A673 (cell line): ENCODE measurements around the gene PRRG1. TPM values are rescaled to one million over a fixed set of nuclear protein-coding genes. Genes with fewer than 3 reads are reported as not detected.

Experiments used
- BruUV-seq: library from RNA; stranded (reverse); fragments of 400-500 nt; replicated peaks from 2 replicates; lab custom pipeline; 2021; lab: Mats Ljungman, UMichigan
- CTCF ChIA-PET: fragments of 300-600 bp; sonication (Branson Sonifier 250); formaldehyde crosslinking; loops from one replicate; lab custom pipeline; 2022; ENCODE audit warnings: antibody characterized with exemption; lab: Charles Lee
- POLR2A ChIA-PET: fragments of 300-600 bp; sonication (Branson Sonifier 250); formaldehyde crosslinking; loops from one replicate; lab custom pipeline; 2022; ENCODE audit warnings: antibody characterized with exemption; ENCODE audit not compliant: low non-redundant PET; lab: Charles Lee
- DNase-seq: peaks from one replicate; pipeline ENCODE4 v3.0.0-alpha.2; 2015; ENCODE audit warnings: low spot score
- H3K27ac ChIP-seq: fragments of 200-600 bp; sonication (generic); 2 replicates; pipeline ENCODE4 v1.5.1; 2016; ENCODE audit warnings: mixed run types, low read depth, mild to moderate bottlenecking, mixed read lengths, antibody characterized with exemption, low read length; ENCODE audit not compliant: poor library complexity, severe bottlenecking
- H3K27me3 ChIP-seq: fragments of 200-600 bp; sonication (generic); replicated peaks from 2 replicates; pipeline ENCODE4 v1.6.1; 2017; ENCODE audit warnings: mixed run types, low read depth, mild to moderate bottlenecking, mixed read lengths, antibody characterized with exemption, low read length; ENCODE audit not compliant: insufficient read depth, poor library complexity
- H3K36me3 ChIP-seq: fragments of 200-600 bp; sonication (generic); 2 replicates; pipeline ENCODE4 v1.6.1; 2016; ENCODE audit warnings: mixed run types, mild to moderate bottlenecking, mixed read lengths, antibody characterized with exemption, low read length; ENCODE audit not compliant: insufficient read depth, poor library complexity, severe bottlenecking
- H3K4me1 ChIP-seq: fragments of 200-600 bp; sonication (generic); 2 replicates; pipeline ENCODE4 v1.6.1; 2017; ENCODE audit warnings: mixed run types, mild to moderate bottlenecking, mixed read lengths, antibody characterized with exemption, low read length; ENCODE audit not compliant: insufficient read depth, poor library complexity, severe bottlenecking
- H3K4me3 ChIP-seq: fragments of 200-600 bp; sonication (generic); 2 replicates; pipeline ENCODE4 v1.5.1; 2016; ENCODE audit warnings: low read depth, mixed run types, mild to moderate bottlenecking, mixed read lengths, low read length; ENCODE audit not compliant: poor library complexity, severe bottlenecking
- H3K9me3 ChIP-seq: fragments of 200-600 bp; sonication (generic); 2 replicates; pipeline ENCODE4 v1.6.1; 2016; ENCODE audit warnings: mixed run types, low read depth, mild to moderate bottlenecking, mixed read lengths, antibody characterized with exemption, low read length; ENCODE audit not compliant: poor library complexity, severe bottlenecking
- EZH2 ChIP-seq: fragments of 200-600 bp; sonication (generic); IDR thresholded peaks from 2 replicates; pipeline ENCODE4 v1.6.1; 2017; ENCODE audit warnings: borderline replicate concordance, low read depth, mild to moderate bottlenecking, mixed read lengths, antibody characterized with exemption, low read length; ENCODE audit not compliant: poor library complexity, severe bottlenecking
- intact Hi-C: fragments of 100-400 bp; cut with micrococcal nuclease; formaldehyde crosslinking; loops from one replicate; pipeline ENCODE4 v1.10.0; 2022; ENCODE audit not compliant: unreplicated experiment
- total RNA-seq: library from RNA; stranded (reverse); gene quantifications from 2 replicates; pipeline ENCODE4 v1.2.3, GENCODE V29; 2021
- TF ChIP-seq, protein P1 (sequence below): fragments of 300-800, 200-600 bp; sonication (generic); conservative IDR thresholded peaks from 2 replicates; pipeline ENCODE4 v1.5.1; 2017; ENCODE audit warnings: low read depth, mild to moderate bottlenecking, antibody characterized with exemption, low read length, moderate library complexity, mixed read lengths

Gene PRRG1
- total RNA-seq, 1 experiment from 2014 or later: 10.4 TPM

GRCh38 chrX:37330642-37331041 is 18.5 kb upstream of the PRRG1 start:
- BruUV-seq: no TSS peak
- Histone ChIP-seq H3K36me3 (no peaks in the 10 kb centered on the region), H3K27me3 (no peaks in the 10 kb centered on the region), H3K4me3 (no peak overlapping the region), H3K27ac (no peak overlapping the region), H3K9me3 (no peaks in the 10 kb centered on the region), H3K4me1 (no peaks in the 10 kb centered on the region)
- no peak for DNase-seq
- intact Hi-C loops: no loop called here
- ChIA-PET CTCF (no interaction called here), POLR2A (no interaction called here)
- no peak for TF ChIP-seq EZH2
- TF ChIP-seq, protein P1, sequence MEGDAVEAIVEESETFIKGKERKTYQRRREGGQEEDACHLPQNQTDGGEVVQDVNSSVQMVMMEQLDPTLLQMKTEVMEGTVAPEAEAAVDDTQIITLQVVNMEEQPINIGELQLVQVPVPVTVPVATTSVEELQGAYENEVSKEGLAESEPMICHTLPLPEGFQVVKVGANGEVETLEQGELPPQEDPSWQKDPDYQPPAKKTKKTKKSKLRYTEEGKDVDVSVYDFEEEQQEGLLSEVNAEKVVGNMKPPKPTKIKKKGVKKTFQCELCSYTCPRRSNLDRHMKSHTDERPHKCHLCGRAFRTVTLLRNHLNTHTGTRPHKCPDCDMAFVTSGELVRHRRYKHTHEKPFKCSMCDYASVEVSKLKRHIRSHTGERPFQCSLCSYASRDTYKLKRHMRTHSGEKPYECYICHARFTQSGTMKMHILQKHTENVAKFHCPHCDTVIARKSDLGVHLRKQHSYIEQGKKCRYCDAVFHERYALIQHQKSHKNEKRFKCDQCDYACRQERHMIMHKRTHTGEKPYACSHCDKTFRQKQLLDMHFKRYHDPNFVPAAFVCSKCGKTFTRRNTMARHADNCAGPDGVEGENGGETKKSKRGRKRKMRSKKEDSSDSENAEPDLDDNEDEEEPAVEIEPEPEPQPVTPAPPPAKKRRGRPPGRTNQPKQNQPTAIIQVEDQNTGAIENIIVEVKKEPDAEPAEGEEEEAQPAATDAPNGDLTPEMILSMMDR: no peak

DNA sequence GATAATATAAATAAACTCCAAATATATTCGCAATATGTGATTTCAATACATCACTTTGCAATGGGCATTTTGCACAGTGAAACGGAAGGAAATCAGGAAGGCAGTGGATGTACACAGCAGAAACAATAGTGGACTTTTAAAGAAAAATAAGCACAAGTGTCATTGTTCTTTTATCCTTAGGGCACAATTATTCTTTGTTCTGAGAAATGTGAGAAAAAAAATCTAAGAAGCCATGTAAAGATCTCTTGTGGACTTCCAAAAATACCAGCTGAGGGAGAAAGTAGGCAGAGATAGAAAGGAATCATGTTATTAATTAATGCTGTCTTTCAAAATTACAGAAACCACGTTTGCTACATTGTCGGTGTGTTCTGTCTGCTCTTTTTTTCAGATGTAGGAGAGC is 17.6 kb upstream of the PRRG1 start:
- ChIA-PET POLR2A (no interaction called here), CTCF (no interaction called here)
- no TSS peak for BruUV-seq
- intact Hi-C loops: no loop called here
- no peak for DNase-seq
- Histone ChIP-seq H3K27me3 (no peaks in the 10 kb centered on the region), H3K4me3 (no peak overlapping the region), H3K27ac (no peak overlapping the region), H3K36me3 (no peaks in the 10 kb centered on the region), H3K4me1 (no peaks in the 10 kb centered on the region), H3K9me3 (no peaks in the 10 kb centered on the region)
- TF ChIP-seq EZH2: no peak
- TF ChIP-seq, protein P1: no peak

DNA sequence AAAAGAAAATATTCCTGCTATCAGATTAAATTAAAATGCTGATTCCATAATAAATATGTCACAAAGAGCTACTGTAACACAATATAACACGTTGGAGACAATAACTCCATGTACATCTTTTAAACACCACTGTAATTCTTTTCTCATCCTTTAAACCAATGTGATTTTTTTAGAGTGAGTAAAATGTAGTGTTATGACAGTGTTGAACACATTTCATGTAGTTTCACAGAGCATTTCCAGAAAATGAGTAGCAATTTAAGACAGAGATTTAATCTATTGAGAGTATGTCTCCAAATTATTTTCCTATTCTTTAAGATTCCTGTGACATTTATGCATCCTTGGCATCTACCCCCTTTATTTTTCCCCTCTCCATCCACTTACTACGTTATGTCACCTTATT is 17.1 kb upstream of the PRRG1 start:
- TF ChIP-seq EZH2: no peak
- TF ChIP-seq, protein P1: no peak
- CTCF ChIA-PET: no interaction called here
- Histone ChIP-seq H3K27ac (no peak overlapping the region), H3K4me3 (no peak overlapping the region), H3K27me3 (no peaks in the 10 kb centered on the region), H3K4me1 (no peaks in the 10 kb centered on the region), H3K36me3 (no peaks in the 10 kb centered on the region), H3K9me3 (no peaks in the 10 kb centered on the region)
- no peak for DNase-seq
- intact Hi-C loops: no loop called here
- POLR2A ChIA-PET: no interaction called here
- no TSS peak for BruUV-seq
